ENCODE measurements around the gene SLC43A2.

The SLC43A2 gene

GRCh38 chr17:1555651-1556471, 72.8 kb downstream of the SLC43A2 start:
- H3K4me1 Mint-ChIP-seq: peaks cover 28% of the 10 kb centered on the region
- peaks cover 5% of the 10 kb centered on the region for H3K36me3 Mint-ChIP-seq
- H3K27me3 Mint-ChIP-seq: no peaks in the 10 kb centered on the region
- no peak overlapping the region for H3K4me3 Mint-ChIP-seq
- H3K27ac Mint-ChIP-seq: no peak overlapping the region
- H3K9me3 Mint-ChIP-seq: no peaks in the 10 kb centered on the region

- Mint-ChIP-seq H3K4me3 (no peak overlapping the region), H3K36me3 (peaks cover 10% of the 10 kb centered on the region), H3K9me3 (no peaks in the 10 kb centered on the region), H3K4me1 (peaks cover 22% of the 10 kb centered on the region), H3K27ac (no peak overlapping the region), H3K27me3 (no peaks in the 10 kb centered on the region)
Observed at GRCh38 chr17:1554751-1555540, 73.7 kb downstream of the SLC43A2 start.

- H3K27ac Mint-ChIP-seq: no peak overlapping the region
- peaks cover 9% of the 10 kb centered on the region for H3K4me1 Mint-ChIP-seq
- H3K4me3 Mint-ChIP-seq: no peak overlapping the region
- H3K9me3 Mint-ChIP-seq: no peaks in the 10 kb centered on the region
- no peaks in the 10 kb centered on the region for H3K27me3 Mint-ChIP-seq
- H3K36me3 Mint-ChIP-seq: peaks cover 10% of the 10 kb centered on the region
Observed at GRCh38 chr17:1553354-1554266, 75.0 kb downstream of the SLC43A2 start.

- H3K4me1 Mint-ChIP-seq: peaks cover 9% of the 10 kb centered on the region
- H3K9me3 Mint-ChIP-seq: no peaks in the 10 kb centered on the region
- no peak overlapping the region for H3K27ac Mint-ChIP-seq
- H3K4me3 Mint-ChIP-seq: no peak overlapping the region
- peaks cover 10% of the 10 kb centered on the region for H3K36me3 Mint-ChIP-seq
- no peaks in the 10 kb centered on the region for H3K27me3 Mint-ChIP-seq
Observed at GRCh38 chr17:1552932-1553331, 75.7 kb downstream of the SLC43A2 start.

GRCh38 chr17:1551741-1552140, 76.9 kb downstream of the SLC43A2 start:
- H3K27me3 Mint-ChIP-seq: no peaks in the 10 kb centered on the region
- peaks cover 10% of the 10 kb centered on the region for H3K36me3 Mint-ChIP-seq
- no peak overlapping the region for H3K4me3 Mint-ChIP-seq
- H3K4me1 Mint-ChIP-seq: peaks cover 9% of the 10 kb centered on the region
- H3K9me3 Mint-ChIP-seq: no peaks in the 10 kb centered on the region
- H3K27ac Mint-ChIP-seq: no peak overlapping the region

GRCh38 chr17:1548032-1548431, 80.6 kb downstream of the SLC43A2 start:
- no peaks in the 10 kb centered on the region for H3K27me3 Mint-ChIP-seq
- no peak overlapping the region for H3K4me3 Mint-ChIP-seq
- H3K9me3 Mint-ChIP-seq: no peaks in the 10 kb centered on the region
- no peak overlapping the region for H3K27ac Mint-ChIP-seq
- H3K4me1 Mint-ChIP-seq: no peaks in the 10 kb centered on the region
- peaks cover 10% of the 10 kb centered on the region for H3K36me3 Mint-ChIP-seq

GRCh38 chr17:1546292-1546922, 82.2 kb downstream of the SLC43A2 start:
- Mint-ChIP-seq H3K9me3 (no peaks in the 10 kb centered on the region), H3K27me3 (no peaks in the 10 kb centered on the region), H3K4me1 (no peaks in the 10 kb centered on the region), H3K36me3 (peaks cover 9% of the 10 kb centered on the region), H3K4me3 (no peak overlapping the region), H3K27ac (no peak overlapping the region)

GRCh38 chr17:1545618-1546017, 83.0 kb downstream of the SLC43A2 start:
- H3K36me3 Mint-ChIP-seq: peaks cover 9% of the 10 kb centered on the region
- H3K27ac Mint-ChIP-seq: no peak overlapping the region

GRCh38 chr17:1542316-1542715, 86.3 kb downstream of the SLC43A2 start:
- Mint-ChIP-seq H3K9me3 (no peaks in the 10 kb centered on the region), H3K27me3 (no peaks in the 10 kb centered on the region), H3K27ac (no peak overlapping the region), H3K4me3 (no peak overlapping the region), H3K36me3 (peaks cover 10% of the 10 kb centered on the region), H3K4me1 (no peaks in the 10 kb centered on the region)

More at GRCh38 chr17:1545618-1546017, 83.0 kb downstream of the SLC43A2 start:
- H3K27me3 Mint-ChIP-seq: no peaks in the 10 kb centered on the region
- no peaks in the 10 kb centered on the region for H3K4me1 Mint-ChIP-seq
- no peak overlapping the region for H3K4me3 Mint-ChIP-seq
- H3K9me3 Mint-ChIP-seq: no peaks in the 10 kb centered on the region

GRCh38 chr17:1541367-1541904, 87.2 kb downstream of the SLC43A2 start:
- Mint-ChIP-seq H3K9me3 (no peaks in the 10 kb centered on the region), H3K27ac (no peak overlapping the region), H3K4me3 (no peak overlapping the region), H3K27me3 (no peaks in the 10 kb centered on the region), H3K36me3 (peaks cover 10% of the 10 kb centered on the region), H3K4me1 (no peaks in the 10 kb centered on the region)

- Mint-ChIP-seq H3K4me1 (no peaks in the 10 kb centered on the region), H3K27ac (no peak overlapping the region)
Observed at GRCh38 chr17:1539811-1540210, 88.8 kb downstream of the SLC43A2 start.

GRCh38 chr17:1535737-1536136, 92.9 kb downstream of the SLC43A2 start:
- Mint-ChIP-seq H3K4me1 (peaks cover 10% of the 10 kb centered on the region), H3K4me3 (no peak overlapping the region), H3K27ac (no peak overlapping the region), H3K27me3 (no peaks in the 10 kb centered on the region), H3K36me3 (peaks cover 8% of the 10 kb centered on the region), H3K9me3 (no peaks in the 10 kb centered on the region)

More at GRCh38 chr17:1539811-1540210, 88.8 kb downstream of the SLC43A2 start:
- Mint-ChIP-seq H3K4me3 (no peak overlapping the region), H3K27me3 (no peaks in the 10 kb centered on the region), H3K9me3 (no peaks in the 10 kb centered on the region), H3K36me3 (peaks cover 14% of the 10 kb centered on the region)

- Mint-ChIP-seq H3K36me3 (peaks cover 3% of the 10 kb centered on the region), H3K27ac (no peak overlapping the region), H3K4me1 (peaks cover 10% of the 10 kb centered on the region), H3K9me3 (no peaks in the 10 kb centered on the region), H3K4me3 (no peak overlapping the region), H3K27me3 (no peaks in the 10 kb centered on the region)
Observed at GRCh38 chr17:1533661-1534325, 94.8 kb downstream of the SLC43A2 start.

- no peaks in the 10 kb centered on the region for H3K27me3 Mint-ChIP-seq
- no peak overlapping the region for H3K4me3 Mint-ChIP-seq
- peaks cover 10% of the 10 kb centered on the region for H3K4me1 Mint-ChIP-seq
- H3K36me3 Mint-ChIP-seq: peaks cover 3% of the 10 kb centered on the region
- no peak overlapping the region for H3K27ac Mint-ChIP-seq
- no peaks in the 10 kb centered on the region for H3K9me3 Mint-ChIP-seq
Observed at GRCh38 chr17:1532836-1533602, 95.6 kb downstream of the SLC43A2 start.
